DOHH2 (cell line): ENCODE results near the gene EPHB3.

Experiments used
- CTCF ChIP-seq: fragments of 200-600 bp; sonication (generic); IDR thresholded peaks from one replicate; pipeline ENCODE4 v1.5.1; 2014; ENCODE audit warnings: antibody characterized with exemption, mild to moderate bottlenecking, low read depth, low read length; ENCODE audit not compliant: poor library complexity, severe bottlenecking
- EZH2phosphoT487 ChIP-seq: fragments of 200-600 bp; sonication (generic); IDR thresholded peaks from 2 replicates; pipeline ENCODE4 v1.6.1; 2017; ENCODE audit warnings: borderline replicate concordance, mild to moderate bottlenecking, antibody characterized with exemption, low read length, moderate library complexity, mixed read lengths

GRCh38 chr3:184537885-184538665 is 23.5 kb upstream of the EPHB3 start:
- no peak for TF ChIP-seq CTCF
- no peak for TF ChIP-seq EZH2phosphoT487
